Activated CD4-positive, CD25-positive, alpha-beta regulatory T cell treated with anti-CD3 and anti-CD28 coated beads, Interleukin-2, amount 50 U/mL, for 72 hours (primary cell): ENCODE measurements around the gene PRKD1.

Source experiments
- DNase-seq: peaks from one replicate; pipeline ENCODE4 v3.0.0; 2021

The PRKD1 gene

DNA sequence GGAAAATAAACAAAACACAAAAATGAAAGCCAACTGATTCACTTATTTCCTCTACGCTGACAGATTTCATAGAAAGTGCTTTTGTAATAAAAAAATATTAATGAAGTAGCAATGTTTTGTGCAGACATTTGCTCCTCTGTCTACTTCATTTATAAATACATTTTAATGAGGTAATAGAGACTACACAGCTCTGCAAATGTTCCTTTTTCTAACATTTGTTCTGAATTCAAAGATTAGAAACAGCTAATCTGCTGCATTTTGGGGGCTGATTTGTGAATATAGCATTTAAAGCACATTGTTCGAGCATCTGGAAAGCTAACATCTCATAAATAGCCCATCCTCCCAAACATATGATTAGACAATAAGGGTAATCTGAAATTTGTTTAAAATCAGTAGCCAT lies 97.8 kb downstream of the PRKD1 start:
- no peak for DNase-seq

DNA sequence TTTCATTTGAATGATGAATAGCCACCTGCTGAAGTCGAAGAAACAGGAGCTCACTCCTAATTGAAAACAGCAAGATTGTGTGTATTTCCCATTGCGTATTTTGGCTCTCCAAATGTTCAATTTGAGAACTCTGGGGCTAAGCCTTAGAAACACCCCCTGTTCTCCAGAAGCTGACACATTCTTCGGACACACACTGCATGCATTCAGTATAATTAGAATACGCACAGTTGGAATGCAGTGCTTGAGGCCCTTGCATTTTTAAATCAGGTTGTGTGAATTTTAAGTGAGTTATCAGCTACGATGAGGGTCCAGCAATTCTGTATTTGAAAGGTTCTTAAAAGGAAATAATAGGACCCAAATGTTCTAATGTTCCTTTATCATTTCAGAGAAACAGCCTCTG lies 103.8 kb downstream of the PRKD1 start:
- DNase-seq, result no peak

DNA sequence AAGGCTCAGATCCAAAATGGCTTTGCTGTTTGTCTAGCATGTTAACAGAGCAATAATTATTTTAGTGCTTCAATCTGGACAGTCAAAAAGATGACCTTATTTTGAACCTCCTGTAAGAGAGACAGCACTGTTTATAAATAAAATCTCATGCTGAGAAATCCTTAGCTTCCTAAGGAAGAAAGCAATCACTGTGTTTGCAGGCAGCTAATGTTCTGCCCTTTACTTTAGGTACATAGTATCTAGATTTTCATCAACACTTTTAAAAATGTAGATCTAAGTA lies 105.3 kb downstream of the PRKD1 start:
- no peak for DNase-seq

DNA sequence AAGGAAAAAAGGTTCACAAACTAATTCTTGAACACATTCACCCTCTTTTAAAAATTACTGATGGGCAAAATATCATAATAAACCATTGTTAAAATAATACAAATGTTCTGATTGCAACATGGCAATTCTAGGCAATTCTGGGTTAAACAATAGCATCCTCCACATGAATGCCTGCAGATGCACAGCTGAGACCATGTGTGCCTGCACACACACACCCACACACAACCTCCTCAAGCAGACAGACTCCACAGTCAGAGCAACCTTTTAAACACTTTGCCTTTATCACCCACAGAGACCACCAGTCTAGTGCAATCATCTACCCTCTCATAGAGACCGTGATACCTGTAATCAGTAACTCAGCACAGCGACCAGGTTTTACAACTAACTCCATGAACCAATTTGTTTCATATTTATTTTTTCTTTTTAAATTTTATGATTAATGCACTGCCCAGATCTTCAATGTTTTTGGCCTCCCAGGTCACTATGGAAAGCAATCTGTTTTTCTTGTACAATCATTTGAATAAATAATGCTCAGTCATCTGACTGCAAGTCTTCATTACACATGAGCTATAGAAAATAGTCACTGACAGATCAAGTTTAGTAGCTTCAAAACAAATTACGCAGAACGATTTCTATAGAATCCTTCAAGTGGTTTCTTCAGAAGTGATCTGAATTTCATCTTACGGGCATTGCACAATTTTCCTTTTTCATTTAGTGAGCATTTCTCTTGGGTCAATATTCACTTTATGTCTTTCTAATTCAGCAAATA lies 105.8 kb downstream of the PRKD1 start:
- no peak for DNase-seq

DNA sequence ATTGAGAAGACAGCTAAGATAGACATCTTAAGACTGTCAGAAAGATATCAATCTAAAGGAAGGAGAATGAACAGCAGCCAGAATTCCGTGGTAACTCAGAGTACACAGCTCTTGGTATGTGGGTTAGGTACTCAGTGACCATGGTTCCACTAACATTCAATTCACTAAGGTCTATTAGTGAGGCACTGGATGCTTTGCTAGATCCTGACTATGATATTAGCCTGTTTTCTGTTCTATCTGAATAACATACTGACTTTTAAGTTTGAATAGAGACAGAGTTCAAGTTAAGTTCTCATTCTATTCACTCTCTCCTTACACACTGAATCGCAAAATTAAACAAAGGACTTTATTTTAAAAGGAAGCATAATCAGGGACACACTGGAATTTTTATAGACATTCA lies 106.4 kb downstream of the PRKD1 start:
- no peak for DNase-seq

DNA sequence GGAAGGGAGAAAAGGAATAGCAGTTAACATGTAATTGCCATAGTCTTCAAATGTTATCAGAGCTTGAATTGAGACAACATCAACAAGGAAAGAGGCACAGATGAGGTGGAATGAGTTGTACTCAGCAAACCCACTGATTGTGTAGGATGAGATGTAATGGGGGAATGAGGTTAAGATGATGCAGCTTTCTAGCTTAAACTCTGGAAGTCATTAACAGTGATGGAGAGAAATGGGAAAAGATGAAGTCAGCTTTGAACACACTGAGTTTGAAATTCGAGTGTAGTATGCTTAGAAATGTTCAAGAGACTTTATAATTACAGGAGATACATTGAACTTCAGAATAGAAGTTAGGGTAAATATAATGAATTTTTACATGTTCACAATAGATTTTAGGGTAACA lies 106.9 kb downstream of the PRKD1 start:
- DNase-seq, result no peak

DNA sequence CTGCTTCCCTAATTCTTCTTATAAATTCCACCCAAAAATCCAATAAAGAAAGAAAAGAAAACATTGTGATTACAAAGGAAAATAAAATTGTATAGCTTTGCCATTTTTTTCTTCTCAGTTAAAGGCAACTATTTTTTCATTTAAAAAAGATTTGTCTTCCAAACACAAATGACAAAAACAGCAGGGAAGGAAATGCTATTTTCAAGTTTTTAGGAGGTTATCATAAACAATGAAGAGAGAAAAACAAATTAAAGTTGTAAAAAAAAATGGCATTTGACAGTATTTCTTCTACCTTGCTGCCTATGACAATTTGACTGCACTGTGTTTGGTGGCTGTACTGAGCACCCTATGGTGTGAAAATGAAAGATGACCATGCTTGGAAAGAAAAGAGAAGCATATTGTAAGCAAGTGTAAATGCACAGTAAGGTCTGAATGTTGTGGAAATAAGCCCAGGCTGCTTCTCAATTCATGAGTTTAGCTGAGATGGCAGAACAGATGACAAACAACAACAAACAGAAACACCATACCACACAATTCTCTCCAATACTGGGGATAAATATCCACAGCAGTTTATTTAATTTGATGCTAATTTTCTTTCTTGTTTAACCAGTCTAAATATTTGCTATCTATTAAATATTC lies 109.8 kb downstream of the PRKD1 start:
- DNase-seq, result no peak

DNA sequence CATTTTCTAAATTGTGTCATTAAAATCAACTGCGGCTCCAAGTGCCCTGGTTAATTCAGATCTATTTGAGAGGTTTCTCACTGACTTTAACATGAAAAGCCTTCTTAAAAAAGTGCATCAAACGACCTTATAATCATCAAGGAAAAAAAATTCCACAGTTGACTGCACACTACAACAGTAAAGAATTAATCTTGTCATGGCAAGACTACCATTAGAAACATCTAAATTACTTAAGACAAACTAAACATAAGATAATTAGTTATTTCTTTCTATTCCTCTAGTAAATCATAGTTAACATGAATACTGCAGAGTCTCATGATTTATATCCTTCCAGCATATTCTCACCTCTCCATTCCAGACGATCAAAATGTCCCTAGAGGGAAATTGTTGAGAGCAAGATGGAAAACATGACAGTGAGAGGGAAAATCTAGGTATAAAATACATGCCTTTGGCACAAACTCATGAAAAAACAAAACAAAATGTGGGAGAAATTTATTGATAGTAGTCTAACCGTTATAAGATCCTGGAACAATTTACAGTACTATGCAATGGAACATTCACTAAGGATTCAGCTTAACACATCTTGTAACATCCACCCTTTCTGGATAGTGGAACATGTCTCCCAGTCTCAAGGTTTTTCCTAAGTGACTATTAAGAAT lies 112.5 kb downstream of the PRKD1 start:
- no peak for DNase-seq

DNA sequence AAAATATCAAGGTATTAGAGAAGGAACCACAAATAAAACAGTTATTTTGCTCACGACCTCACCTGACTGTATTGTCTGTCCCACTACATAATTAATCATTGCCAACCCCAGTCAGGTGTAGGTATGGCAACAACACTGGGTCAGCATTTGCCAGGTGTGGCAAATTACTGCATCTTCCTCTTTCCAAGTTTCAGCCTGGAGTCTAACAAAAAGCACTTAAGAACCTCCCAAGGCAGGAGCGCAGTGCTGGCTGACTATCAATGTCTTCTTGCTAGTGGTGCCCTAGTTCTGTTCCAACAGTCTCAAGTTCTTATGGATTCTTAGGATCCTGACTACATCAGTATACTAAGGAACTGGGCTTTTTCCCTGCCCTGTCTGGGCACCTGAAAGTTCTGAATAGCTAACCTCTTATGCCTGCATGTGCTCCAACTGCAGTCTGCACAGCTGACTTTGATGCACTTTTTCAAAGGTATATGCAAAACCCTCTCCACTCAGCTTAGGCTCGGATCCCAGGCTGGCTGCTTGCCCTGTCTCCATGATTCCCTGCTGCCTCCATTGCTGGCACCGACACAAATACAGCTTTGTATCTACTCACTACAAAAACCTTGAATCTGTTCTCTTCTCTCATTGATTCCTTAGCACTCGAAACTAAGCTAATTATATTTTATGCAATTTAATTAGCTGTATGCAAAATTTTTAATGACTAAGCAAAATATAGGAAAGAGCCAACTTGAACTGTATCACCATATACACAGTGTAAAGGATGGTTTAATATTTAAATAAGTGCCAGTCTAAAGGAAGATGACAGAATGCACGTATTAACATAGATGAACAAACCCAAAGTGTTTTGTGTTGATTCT lies 113.3 kb downstream of the PRKD1 start:
- no peak for DNase-seq

DNA sequence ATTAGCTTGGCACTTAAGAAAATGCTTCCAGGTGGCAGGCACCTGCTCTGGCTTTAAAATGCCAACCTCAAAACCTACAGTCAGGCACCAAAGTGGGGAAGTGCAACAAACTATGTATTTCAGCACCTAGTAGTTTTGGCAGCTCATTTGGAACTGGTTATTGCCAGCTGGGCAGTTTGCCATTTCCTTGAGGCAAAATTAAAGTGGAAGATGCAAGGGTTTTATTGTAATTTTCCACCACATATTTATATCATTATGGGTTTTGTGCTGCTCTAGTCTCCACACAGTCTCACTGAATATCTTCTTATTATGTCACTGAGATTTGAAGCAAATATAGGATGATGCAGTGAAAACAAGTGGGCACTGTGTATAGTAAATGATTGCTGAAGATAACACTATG lies 117.0 kb downstream of the PRKD1 start:
- DNase-seq, result no peak

DNA sequence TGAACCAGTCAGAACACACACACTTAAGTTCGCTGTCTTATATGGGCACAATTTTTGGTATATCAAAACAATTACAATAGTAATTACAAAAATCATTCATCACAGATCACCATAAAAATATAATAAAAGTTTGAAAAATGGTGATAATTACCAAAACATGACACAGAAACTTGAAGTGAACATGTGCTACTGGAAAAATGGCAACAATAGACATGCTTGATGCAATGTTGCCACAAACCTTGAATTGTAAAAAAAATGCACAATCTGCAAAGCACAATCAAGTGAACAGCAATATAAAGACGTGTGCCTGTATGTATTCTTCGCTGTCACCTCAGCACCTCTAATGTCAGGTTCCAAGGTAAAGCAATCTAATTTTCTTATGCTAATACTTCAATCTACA lies 117.6 kb downstream of the PRKD1 start:
- no peak for DNase-seq

DNA sequence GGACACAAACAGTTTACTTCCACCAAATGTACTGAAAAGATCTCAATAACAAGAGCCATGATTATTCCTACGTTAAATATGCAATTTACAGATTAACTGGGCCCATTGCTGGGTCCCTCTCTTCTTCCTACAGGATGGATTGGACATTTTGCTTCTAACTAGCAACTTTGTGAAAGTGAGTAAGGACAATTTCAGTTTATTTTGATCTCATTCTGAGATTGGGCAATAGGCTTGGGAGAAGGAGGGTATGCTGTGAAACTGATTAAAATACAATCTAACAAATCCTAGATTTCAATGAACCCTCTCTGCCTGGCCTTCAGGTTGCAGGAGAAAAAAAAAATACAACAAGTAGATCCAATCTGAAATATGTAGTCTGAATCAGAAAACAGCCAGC lies 121.5 kb downstream of the PRKD1 start:
- DNase-seq, result no peak

DNA sequence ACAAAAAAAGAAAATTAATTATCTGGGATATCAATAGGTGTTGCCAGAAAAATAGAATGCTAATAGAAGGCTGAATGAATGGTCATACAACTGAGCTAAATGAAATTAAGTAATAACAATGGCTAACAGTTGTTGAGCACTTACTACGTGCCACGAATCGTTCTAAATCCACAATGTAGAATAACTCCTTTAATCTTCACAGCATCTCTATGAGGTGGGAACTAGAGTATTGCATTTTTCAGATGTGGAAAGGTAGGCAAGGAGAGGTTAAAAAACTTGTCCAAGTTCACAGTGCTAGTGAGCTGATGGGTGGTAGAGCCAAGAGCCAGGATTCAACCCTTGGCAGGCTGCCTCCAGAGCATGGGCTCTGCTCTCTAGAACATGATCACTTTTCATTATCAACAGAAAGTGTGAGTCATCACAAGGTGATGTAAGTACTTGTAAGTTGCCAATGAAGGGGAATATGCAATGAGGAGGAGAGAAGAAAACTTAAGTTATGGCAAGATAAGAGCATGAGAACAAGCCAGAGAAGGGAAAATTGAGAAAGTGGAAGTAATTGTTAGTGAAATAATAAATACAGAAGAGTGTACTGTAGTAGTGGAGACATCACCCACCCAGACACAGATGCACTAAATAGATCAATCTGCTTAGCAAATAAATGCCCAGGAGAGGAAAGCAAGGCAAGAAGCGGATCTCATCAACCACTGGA lies 122.1 kb downstream of the PRKD1 start:
- no peak for DNase-seq

DNA sequence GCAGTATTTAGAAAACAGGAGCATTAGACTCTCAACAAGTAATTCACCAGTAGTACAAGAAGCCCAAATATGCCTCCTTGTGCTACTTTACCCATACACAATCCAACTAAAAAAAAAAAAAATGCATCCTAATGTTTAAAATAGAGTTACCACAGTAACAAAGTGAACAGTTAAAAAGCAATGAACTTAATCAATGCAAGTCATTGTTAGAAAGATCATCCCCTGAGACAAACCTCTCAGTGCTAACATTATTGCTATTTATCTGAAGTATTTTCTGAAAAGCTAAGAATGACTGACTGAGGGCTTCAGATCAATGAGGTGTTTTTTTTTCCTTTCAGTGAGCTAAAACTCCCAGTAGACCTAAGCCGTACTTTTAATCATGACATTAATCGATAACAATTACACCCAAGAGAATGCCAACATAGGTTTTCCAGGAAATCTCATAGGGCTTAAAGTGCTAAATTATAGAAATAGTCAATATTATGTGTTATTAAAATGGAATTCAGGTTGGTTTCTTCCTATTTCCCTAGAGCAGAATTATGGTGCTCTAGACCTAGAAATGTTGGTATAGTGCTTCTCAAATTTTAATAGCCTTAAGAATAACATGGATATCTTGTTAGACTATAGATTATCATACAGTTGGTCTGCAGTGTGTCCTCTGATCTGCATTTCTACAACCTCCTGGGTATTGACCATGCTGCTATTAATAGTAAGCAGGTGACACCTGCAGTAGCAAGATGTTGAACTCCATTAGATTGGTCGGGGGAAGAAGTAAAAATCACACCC lies 123.0 kb downstream of the PRKD1 start:
- no peak for DNase-seq

DNA sequence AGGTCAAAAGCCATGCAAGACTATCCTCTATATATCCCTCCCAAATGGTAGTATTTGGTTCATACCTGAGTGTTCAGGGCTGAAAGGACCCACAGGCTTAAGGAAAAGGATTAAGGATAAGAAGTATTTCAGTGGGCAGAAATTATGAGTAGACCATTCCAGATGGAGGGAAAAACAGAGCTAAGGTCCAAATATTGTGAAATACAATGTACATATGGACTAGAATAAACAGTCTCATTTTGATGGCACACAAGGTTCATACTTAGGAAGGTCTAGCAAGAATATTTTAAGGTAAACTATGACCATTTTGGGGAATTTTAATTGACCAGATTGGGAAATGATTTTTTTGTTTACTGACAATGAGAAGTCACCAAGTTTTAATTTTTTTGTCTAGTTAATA lies 124.6 kb downstream of the PRKD1 start:
- DNase-seq, result no peak

DNA sequence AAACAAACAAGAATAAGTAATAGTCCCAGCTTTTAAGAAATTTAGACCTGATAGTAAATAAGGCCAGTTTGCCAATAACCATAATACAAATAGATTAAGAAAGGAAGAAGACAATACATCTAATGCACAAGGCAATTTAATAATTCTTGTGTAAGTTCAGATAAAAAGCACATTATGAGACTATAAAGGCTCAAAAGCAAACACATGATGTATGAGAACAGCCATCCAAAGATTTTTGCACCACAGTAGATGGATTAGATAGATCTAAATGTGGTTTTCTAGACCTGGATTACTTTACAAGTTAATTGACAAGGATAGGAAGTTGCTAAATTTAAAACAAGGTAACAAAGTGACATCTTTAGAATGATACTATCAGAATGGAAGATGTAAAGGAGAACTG lies 125.4 kb downstream of the PRKD1 start:
- no peak for DNase-seq

DNA sequence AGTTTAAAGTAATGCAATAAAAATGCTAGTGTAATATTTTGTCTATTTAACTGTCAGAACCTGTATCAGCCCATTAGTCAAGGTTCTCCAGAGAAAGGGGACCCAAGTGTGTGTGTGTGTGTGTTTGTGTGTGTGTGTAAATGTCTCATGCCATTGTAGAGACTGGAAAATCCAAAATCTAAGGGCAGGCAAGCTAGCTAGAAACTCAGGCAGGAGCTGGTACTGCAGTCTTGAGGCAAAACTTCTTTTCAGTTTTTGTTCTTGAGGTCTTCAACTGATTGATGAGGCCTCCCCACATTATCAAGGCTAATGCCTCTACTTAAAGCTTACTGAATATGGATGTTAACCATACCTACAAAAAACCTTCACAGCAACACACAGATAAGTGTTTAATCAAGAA lies 126.7 kb downstream of the PRKD1 start:
- DNase-seq, result no peak

DNA sequence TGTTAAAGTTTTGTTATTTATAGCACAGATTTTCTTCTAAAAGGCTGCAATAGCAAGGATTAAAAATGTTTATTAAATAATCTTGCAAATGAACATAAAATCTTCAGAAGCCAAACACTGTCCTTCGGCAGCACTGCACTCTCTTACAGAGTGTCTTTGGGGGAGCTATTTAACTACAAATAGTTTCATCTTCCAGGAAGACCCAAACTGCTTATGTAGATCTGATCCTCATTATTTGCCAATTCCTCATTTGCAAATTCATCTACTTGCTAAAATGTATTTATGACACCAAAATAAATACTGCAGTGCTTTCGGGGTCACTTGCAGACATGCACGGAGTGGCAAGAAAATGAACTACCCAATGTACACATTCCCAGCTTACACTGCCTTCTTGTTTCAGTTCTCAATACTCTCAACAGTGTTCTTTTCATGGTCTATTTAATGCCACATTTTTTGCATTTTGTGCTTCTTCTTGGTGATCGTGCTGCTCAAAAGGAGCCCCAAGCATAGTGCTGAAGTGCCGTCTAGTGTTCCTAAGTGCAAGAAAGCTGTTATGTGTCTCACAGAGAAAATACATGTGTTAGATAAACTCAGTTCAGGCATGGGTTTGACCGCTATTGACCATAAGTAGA lies 128.1 kb downstream of the PRKD1 start:
- DNase-seq, result no peak

DNA sequence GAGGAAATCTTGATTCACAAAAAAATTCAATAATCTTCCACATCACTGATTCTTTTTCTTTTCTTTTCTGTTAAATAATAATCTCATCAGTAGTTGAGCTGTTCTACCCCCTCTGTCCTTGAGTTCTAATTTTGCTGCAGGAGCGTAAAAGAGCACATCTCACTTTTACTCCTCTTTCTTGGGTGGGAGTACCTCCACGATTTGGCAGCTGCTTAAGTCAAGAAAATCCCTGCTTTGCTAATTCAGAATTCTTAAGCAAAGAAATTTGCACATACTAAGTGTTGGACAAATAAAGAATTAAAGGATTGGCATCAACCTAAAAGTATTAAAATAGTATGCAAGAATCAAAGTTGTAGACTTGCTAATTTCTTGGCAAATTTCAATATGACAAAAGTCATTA lies 128.8 kb downstream of the PRKD1 start:
- DNase-seq, result no peak

DNA sequence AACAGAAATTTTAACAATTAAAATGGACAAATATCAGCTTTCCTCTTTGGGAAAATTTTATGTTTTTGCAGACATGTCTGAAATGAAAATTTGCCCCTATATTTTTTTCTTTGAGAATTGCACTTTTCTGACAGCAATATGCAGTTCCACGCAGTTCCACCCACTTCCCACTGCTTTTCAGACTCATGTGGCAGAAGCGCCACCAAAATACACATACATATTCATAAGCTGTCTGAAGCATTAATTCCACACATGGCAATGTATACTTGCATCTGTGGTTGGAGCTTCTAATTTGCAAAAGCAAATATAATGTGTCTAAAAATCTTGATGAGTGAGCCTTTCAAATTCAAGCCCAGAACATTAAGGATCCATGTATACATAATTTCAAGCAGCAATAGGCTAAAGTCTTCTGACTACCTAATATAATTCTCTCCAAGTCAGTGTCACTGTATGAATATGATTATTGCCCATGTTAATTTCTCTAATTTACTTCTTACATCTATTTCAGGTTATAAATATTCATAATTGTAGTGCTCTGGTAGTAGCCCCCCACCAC lies 129.5 kb downstream of the PRKD1 start:
- no peak for DNase-seq

DNA sequence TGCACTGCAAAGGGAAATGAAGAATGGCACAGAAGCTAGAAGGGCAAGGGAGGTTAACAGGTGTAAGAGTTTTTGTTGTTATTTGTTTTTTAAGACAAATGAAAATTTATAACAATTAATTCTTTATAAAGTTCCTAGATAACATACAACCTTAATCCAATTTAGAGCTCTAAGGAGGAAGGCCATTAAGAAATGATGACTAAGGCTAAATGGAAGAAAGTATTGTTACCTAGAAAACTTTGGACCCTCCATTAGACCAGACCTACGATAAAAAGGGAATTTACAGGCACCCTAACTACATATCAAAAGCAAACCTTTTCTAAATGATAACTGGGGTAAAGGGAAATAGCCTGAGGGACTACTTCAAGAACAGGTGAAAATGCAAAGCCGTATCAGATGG lies 130.8 kb downstream of the PRKD1 start:
- no peak for DNase-seq
